NCI-H82 treated with DMSO at 0.1 percent for 48 hours (cell line): ENCODE data around the gene LFNG.

Experiments
- DNase-seq: peaks from one replicate; lab custom pipeline; 2025; ENCODE audit not compliant: unreplicated experiment; lab: John Stamatoyannopoulos, UW

The LFNG gene

GRCh38 chr7:2482725-2483451 lies 36.7 kb upstream of the LFNG start:
- no peak for DNase-seq

GRCh38 chr7:2483494-2483893 lies 36.1 kb upstream of the LFNG start:
- DNase-seq: peak; percentile 94

- no peak for DNase-seq
These were observed 34.7 kb upstream of the LFNG start for GRCh38 chr7:2484868-2485267.

GRCh38 chr7:2487586-2488271 lies 31.8 kb upstream of the LFNG start:
- no peak for DNase-seq

- DNase-seq: no peak
These were observed 31.3 kb upstream of the LFNG start for GRCh38 chr7:2488272-2488645.

GRCh38 chr7:2488681-2489080 lies 30.9 kb upstream of the LFNG start:
- no peak for DNase-seq

GRCh38 chr7:2490181-2490651 lies 29.4 kb upstream of the LFNG start:
- no peak for DNase-seq

GRCh38 chr7:2492038-2492437 lies 27.5 kb upstream of the LFNG start:
- no peak for DNase-seq

GRCh38 chr7:2493205-2494164 lies 26.1 kb upstream of the LFNG start:
- no peak for DNase-seq

- no peak for DNase-seq
These were observed 25.1 kb upstream of the LFNG start for GRCh38 chr7:2494191-2495130.

GRCh38 chr7:2495418-2496299 lies 23.9 kb upstream of the LFNG start:
- DNase-seq: peak; percentile 90

- DNase-seq: no peak
These were observed 23.2 kb upstream of the LFNG start for GRCh38 chr7:2496375-2496774.

- no peak for DNase-seq
These were observed 22.5 kb upstream of the LFNG start for GRCh38 chr7:2497065-2497464.

- DNase-seq: peak; percentile 58
These were observed 21.9 kb upstream of the LFNG start for GRCh38 chr7:2497500-2498336.

- DNase-seq: peak; percentile 59
These were observed 20.9 kb upstream of the LFNG start for GRCh38 chr7:2498708-2499107.

- no peak for DNase-seq
These were observed 20.4 kb upstream of the LFNG start for GRCh38 chr7:2499181-2499580.

GRCh38 chr7:2499719-2500430 lies 19.7 kb upstream of the LFNG start:
- DNase-seq: no peak

GRCh38 chr7:2500701-2501100 lies 18.9 kb upstream of the LFNG start:
- no peak for DNase-seq
